AG08396 (cell line): ENCODE data around the gene GRIN2A.

Experiments
- DNase-seq: peaks from one replicate; pipeline ENCODE4 v3.0.0; 2012; ENCODE audit warnings: low spot score, mixed read lengths

The GRIN2A gene

GRCh38 chr16:10031473-10031872 is 150.8 kb downstream of the GRIN2A start:
- no peak for DNase-seq

DNA sequence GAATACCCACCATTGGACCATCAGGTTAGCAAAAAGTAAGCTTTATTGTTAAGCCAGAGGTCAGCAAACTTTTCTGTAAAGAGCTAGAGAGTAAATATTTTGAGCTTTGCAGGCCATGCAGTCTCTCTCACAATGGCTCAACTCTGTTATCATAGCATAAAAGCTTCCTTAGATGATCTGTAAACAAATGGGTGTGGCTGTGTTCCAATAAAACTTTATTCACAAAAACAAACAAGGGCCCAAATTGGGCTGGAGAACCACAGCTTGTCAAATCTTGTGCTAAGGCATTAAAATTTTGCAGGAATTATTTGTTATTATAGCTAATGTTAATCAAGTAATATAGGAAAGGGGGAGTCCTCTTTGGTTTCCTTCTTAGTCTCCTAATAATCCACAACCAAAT is 153.6 kb downstream of the GRIN2A start:
- no peak for DNase-seq

GRCh38 chr16:10027553-10027952 is 154.7 kb downstream of the GRIN2A start:
- DNase-seq = no peak

DNA sequence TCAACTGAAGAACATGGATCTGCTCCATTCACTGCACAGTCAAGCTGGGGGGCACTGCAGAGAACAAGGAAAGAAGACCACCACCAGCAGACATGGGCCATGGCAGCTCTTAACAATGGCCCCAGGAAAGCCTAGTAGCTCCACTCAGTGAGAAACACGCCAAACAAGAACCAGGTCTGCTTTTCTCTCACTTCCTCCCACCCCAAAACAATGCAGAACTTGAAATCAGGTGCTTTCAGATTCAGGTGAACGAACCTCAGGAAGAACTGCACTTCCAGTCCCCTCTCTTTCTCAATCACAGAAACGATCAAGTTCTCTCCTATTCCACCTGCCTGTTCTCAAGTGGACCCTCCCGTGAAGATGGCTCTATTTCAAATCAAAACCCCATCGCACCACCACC is 155.6 kb downstream of the GRIN2A start:
- no peak for DNase-seq

GRCh38 chr16:10022098-10022497 is 160.1 kb downstream of the GRIN2A start:
- DNase-seq = no peak

DNA sequence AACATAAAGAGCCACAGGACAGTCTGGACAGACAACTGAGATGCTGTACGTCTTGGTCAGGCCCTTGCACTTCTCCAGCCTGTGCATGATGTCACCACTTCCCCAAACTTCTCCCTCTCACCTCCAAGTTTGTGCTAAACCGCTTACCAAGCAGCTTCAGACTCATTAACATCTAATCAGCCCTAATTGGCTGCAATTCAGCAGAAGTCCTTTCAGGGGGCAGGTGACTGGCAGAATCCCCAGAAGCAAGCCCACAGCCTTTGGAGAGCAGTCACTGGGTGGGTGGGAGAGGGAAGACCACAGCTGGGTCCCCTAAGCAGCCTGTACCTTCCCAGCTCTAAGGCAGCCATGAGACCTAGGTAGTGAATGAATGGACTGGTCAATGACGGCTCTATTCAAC is 161.4 kb downstream of the GRIN2A start:
- DNase-seq = no peak

DNA sequence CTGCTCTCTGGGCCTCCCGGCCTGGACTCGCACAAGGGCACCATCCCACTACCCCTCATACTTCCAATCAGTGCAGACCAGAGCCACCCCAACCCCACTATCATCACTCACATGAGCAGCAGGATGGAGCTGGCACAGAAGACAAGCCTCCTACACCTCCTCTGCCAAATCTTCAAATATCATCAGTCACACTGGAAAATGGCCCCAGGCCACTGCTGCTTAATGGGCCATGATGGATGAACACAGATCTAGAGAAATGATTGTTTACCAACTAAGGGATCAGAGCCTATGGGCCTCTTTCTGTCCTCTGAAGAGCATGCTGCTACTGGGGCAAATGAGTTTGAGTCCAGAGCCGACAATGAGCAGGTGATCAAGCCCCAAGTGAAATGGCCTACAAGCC is 165.5 kb downstream of the GRIN2A start:
- DNase-seq = no peak

GRCh38 chr16:10015397-10015796 is 166.8 kb downstream of the GRIN2A start:
- DNase-seq = no peak

- no peak for DNase-seq
Observed at GRCh38 chr16:10013774-10014173, 168.5 kb downstream of the GRIN2A start.

- DNase-seq = no peak
Observed at GRCh38 chr16:10013364-10013763, 168.9 kb downstream of the GRIN2A start.

DNA sequence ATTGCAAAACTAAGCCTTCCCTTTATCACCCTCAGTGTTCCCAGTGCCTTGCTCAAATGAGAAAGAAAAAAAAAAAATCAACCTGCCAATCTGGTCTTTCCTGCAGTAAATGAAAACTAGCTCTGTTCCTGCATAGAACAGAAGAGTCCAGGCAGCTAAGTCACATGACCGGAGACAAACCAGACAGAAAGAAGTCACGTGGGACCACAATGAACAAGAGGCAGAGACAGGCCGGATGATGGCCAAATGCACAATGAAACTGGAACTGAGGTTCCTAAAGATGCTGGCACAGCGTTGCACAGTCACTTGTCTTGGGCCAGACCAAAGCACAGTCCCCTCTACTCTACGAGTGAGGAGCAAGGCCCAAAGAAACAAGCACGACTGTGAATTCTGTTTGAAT is 172.5 kb downstream of the GRIN2A start:
- DNase-seq = no peak

- DNase-seq = no peak
Observed at GRCh38 chr16:10003486-10003885, 178.7 kb downstream of the GRIN2A start.

GRCh38 chr16:10001258-10001775 is 180.9 kb downstream of the GRIN2A start:
- DNase-seq = no peak

GRCh38 chr16:9996221-9996620 is 186.0 kb downstream of the GRIN2A start:
- no peak for DNase-seq

GRCh38 chr16:9992441-9992840 is 189.8 kb downstream of the GRIN2A start:
- no peak for DNase-seq

- DNase-seq = no peak
Observed at GRCh38 chr16:9980981-9981380, 201.2 kb downstream of the GRIN2A start.

DNA sequence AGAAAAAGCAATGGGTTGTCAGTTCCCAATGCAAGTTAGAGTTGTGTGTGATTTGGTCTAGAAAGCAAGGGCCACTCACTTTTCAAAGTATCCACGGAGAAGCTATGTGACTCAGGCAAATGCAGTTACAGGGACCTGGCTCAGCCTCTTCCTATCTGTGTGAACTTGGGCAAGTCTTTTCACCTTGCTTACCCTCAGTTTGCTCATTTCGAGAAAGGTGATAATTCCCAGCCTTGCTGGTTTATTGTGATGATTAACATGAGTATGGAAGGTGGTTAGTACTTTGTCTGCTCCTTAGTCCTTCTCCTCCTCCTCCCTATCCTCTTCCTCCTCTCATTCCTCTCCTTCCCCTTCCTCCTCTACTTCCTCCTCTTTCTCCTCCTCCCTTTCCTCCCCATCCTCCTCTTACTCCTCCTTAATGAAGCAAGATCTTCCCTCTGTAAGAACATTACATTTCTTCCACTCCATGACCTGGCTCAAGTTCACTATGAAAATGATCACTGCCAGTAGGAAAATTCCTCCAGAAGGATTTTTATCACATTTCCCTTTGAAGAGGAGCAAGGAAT is 204.0 kb downstream of the GRIN2A start:
- no peak for DNase-seq

DNA sequence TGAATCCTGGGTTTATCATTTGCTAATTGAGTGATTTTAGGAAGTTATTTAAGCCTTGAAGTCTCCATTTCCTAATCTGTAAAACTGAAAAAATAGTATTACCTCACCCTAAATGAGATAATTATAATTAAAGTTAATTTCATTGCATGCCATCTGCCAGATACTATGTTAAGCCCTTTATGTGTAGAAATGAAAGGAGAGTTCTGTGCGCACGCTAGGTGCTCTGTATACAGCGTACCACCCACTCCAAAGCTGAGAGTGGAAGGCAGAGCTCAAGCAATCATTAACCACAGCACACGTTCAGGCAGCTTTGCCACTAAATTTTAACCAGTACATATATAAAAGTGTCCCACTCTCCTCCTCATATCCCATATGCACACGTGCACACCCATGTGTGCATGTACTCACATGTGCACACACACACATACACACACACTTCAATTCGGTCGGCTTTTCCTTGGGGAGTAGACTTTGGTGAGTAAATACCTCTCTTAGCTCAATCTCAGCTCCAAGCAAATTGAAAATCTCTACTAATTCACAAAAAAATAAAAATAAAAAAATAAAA is 204.8 kb downstream of the GRIN2A start:
- DNase-seq = no peak

GRCh38 chr16:9976601-9977000 is 205.6 kb downstream of the GRIN2A start:
- no peak for DNase-seq

DNA sequence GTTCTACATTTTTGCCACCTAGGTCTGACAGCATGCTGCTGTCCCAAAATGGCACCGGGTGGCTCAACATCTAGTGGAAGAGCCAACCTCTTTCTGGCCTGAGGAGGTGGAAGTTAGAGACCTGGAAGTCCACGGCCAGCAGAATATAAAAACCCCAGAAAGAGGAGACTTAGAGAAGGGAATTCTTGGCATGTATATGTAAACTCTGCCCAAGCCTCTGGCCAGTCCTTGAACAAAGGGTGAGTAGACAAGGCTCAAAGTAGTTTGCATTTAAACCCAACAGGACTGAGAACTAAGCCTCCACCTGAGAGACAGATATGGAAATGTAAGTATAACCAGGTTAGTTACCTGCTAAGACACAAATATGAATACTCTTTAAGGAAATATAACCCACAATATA is 210.3 kb downstream of the GRIN2A start:
- DNase-seq = no peak

DNA sequence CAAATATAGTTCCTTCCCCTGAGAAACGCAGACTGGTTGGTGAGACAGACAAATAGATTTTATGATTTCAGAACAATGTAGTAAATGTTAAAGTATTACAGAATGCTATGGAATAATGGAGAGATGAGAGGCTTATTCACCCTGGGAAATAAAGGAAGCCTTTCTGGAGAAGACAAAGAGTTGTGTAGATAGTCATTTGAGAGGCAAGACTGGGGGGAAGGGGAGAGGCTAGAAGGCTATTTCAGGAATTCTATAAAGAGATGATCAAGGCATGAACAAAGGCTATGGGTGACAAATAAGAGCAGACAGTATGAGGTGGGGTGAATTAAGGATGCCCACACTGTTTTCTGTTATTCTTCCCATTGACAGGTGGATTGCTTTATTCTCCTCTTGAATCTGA is 211.4 kb downstream of the GRIN2A start:
- DNase-seq = no peak

GRCh38 chr16:9970244-9970643 is 212.0 kb downstream of the GRIN2A start:
- DNase-seq = no peak

DNA sequence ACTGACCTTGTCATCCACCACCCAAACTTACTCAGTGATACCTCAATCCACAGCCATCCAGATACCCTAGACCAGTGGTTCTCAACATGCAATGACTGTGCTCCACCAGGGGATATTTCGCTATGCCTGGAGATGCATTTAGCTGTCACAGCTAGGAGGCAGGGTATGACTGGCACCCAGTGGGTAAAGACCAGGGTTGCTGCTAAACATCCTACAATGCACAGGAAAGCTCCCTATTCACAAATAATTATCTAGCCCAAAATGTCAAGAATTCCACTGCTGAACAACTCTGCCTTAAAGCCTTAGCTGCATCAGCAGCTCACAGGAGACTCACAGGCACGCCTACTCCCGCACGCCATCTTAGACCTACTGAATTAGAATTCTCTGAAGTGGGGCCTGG is 212.6 kb downstream of the GRIN2A start:
- no peak for DNase-seq

DNA sequence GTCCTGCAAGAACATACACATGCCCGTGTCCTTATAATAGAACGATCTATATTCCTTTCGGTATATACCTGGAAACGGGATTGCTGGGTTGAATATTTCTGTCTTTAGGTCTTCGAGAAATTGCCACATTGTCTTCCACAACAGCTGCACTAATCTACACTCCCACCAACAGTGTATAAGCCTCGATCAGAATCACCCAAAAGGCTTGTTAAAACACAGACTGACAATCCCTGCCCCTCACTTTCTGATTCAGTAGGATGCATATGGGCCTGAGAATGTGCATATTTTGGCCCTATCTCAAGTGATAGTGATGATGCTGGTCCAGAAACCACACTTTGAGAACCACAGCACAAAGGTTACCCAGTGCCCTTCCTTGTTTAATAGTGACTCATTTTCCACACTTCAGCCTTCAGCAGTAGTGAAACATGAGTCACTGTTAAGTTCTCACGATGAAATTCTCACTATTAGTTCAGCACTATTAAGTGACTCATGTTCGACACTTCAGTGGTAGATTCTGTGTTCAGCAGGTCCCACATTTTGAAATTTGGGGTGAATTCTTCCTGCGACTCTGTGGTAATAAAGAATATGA is 215.6 kb downstream of the GRIN2A start:
- no peak for DNase-seq
